Measurements from ENCODE around the gene HRH1.

The HRH1 gene

GRCh38 chr3:11145888-11146287, 8.4 kb upstream of the HRH1 start:
- no peak for DNase-seq (ENCODE audit: low spot score)
- TF ChIP-seq, protein P1, sequence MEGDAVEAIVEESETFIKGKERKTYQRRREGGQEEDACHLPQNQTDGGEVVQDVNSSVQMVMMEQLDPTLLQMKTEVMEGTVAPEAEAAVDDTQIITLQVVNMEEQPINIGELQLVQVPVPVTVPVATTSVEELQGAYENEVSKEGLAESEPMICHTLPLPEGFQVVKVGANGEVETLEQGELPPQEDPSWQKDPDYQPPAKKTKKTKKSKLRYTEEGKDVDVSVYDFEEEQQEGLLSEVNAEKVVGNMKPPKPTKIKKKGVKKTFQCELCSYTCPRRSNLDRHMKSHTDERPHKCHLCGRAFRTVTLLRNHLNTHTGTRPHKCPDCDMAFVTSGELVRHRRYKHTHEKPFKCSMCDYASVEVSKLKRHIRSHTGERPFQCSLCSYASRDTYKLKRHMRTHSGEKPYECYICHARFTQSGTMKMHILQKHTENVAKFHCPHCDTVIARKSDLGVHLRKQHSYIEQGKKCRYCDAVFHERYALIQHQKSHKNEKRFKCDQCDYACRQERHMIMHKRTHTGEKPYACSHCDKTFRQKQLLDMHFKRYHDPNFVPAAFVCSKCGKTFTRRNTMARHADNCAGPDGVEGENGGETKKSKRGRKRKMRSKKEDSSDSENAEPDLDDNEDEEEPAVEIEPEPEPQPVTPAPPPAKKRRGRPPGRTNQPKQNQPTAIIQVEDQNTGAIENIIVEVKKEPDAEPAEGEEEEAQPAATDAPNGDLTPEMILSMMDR (IDR thresholded peaks at IDR 0.05; ENCODE audit: extremely low read depth, missing control alignments), result no peak

GRCh38 chr3:11146773-11147660, 7.3 kb upstream of the HRH1 start:
- no peak for DNase-seq (ENCODE audit: low spot score)
- TF ChIP-seq, protein P1 (IDR thresholded peaks at IDR 0.05; ENCODE audit: extremely low read depth, missing control alignments), result no peak

- DNase-seq (ENCODE audit: low spot score), result no peak
- TF ChIP-seq, protein P1 (IDR thresholded peaks at IDR 0.05; ENCODE audit: extremely low read depth, missing control alignments), result no peak
Measured at GRCh38 chr3:11150256-11150655, 4.0 kb upstream of the HRH1 start.

- TF ChIP-seq, protein P1 (IDR thresholded peaks at IDR 0.05; ENCODE audit: extremely low read depth, missing control alignments), result no peak
Measured at GRCh38 chr3:11152301-11152700, 2.0 kb upstream of the HRH1 start.

DNA sequence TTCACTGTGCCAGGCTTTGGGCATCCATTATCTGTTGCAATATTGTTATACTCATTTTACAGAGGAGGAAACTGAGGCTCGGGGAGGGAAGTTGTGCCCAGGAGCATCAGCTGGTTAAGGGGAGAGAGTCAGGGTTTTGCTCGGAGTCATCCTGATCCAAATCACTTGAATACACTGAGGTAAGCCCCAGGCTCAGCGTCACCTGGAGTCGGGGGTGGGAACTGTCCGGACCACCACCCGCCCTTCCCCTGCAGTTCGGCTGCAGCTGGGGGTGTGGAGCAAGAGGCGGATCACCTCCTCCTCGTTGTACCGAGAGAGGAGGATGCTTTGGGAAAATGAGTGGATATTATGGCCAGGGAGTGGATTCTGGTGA, 646 bp downstream of the HRH1 start:
- TF ChIP-seq, protein P1 (IDR thresholded peaks at IDR 0.05; ENCODE audit: extremely low read depth, missing control alignments), result no peak
- DNase-seq (ENCODE audit: low spot score), result no peak

More at GRCh38 chr3:11152301-11152700, 2.0 kb upstream of the HRH1 start:
- no peak for DNase-seq (ENCODE audit: low spot score)

GRCh38 chr3:11155341-11156025, 1.2 kb downstream of the HRH1 start:
- TF ChIP-seq, protein P1 (IDR thresholded peaks at IDR 0.05; ENCODE audit: extremely low read depth, missing control alignments), result peak; percentile 30
- DNase-seq (ENCODE audit: low spot score), result peak; percentile 51

GRCh38 chr3:11156026-11156410, 1.7 kb downstream of the HRH1 start:
- no peak for DNase-seq (ENCODE audit: low spot score)
- TF ChIP-seq, protein P1 (IDR thresholded peaks at IDR 0.05; ENCODE audit: extremely low read depth, missing control alignments), result no peak

Measured in GM20000 (cell line).